ENCODE data around the gene MOK.
"Not testable (repeated sequence)": the region's sequence is repeated elsewhere in the genome, so short reads cannot be mapped to it uniquely, and the experiment has no call there.

The MOK gene

GRCh38 chr14:102280376-102280962 is 24.5 kb downstream of the MOK start:
- no peak for DNase-seq

GRCh38 chr14:102279688-102280348 is 25.1 kb downstream of the MOK start:
- no peak for DNase-seq

- no peak for DNase-seq
Measured at GRCh38 chr14:102279282-102279681, 25.7 kb downstream of the MOK start.

DNA sequence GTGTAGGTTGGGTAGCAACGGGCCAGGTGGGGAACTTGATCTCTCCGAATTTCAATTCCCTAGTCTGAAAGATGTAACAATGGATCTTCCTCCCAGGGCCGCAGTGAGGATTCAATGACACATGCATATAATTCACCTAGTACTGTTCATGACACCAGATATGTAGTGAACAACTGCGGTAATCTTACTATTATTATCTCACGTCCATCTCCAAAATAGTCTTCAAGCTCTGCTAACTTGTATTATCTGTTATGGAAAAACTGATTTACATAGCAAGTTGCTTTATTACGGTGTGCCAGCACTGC is 26.4 kb downstream of the MOK start:
- no peak for DNase-seq

GRCh38 chr14:102277874-102278630 is 26.9 kb downstream of the MOK start:
- no peak for DNase-seq

DNA sequence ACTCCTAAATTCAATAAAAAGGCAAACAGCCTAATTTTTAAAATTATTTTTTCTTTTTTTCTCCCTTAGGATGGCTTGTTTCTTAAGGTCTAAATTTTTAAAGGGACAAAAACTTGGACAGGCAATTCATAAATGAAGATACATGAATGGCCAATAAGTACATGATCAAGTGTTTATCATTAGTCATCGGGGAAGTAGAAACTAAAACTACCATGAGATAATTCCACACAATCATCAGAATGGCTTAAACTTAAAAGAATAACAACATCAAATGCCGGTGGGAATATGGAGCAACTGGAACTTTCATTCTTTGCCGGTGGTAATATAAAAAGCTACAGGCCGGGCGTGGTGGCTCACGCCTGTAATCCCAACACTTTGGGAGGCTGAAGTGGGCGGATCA is 29.1 kb downstream of the MOK start:
- DNase-seq = no peak

- no peak for DNase-seq
Measured at GRCh38 chr14:102272392-102272791, 32.6 kb downstream of the MOK start.

DNA sequence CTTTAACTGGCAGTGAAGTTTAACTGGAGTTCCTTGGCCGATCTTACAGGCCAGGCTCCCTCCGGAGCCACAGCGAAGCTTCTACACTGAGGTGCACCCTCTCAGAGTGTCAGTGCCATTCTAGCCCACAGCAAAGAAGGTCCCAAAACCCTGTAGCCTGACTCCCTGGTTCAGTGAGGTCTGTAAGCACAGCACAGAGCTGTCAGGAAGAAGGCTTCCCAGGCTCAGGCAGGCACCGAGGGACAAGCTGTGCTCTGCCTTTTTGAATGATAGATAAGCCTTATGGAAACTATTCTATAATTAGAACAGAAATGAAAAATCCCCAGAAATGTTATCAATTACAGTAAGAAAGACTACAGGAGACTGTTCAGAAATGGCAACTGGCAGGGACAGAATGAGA is 40.2 kb downstream of the MOK start:
- no peak for DNase-seq

DNA sequence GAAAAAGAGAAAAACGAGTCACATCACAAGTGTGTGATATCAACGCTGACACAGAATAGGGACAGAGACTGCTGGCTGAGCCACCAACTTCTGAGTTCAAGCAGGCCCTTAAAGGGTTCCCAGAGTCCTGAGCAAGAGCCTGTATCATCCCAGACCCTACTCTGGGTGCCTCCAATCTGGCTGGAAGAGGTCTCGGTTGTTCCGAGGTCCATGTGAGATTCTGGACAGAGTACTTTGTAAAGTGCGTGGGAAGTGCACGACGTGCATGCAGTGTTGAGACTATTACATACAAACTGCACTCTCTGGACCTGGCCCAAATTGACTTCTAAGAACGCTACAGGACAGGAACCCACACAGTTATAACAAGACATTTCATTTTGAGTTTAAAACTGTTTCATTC is 40.6 kb downstream of the MOK start:
- DNase-seq = no peak

GRCh38 chr14:102262929-102263462 is 42.0 kb downstream of the MOK start:
- no peak for DNase-seq

GRCh38 chr14:102258136-102258535 is 46.8 kb downstream of the MOK start:
- no peak for DNase-seq

GRCh38 chr14:102256716-102257115 is 48.2 kb downstream of the MOK start:
- DNase-seq = no peak

DNA sequence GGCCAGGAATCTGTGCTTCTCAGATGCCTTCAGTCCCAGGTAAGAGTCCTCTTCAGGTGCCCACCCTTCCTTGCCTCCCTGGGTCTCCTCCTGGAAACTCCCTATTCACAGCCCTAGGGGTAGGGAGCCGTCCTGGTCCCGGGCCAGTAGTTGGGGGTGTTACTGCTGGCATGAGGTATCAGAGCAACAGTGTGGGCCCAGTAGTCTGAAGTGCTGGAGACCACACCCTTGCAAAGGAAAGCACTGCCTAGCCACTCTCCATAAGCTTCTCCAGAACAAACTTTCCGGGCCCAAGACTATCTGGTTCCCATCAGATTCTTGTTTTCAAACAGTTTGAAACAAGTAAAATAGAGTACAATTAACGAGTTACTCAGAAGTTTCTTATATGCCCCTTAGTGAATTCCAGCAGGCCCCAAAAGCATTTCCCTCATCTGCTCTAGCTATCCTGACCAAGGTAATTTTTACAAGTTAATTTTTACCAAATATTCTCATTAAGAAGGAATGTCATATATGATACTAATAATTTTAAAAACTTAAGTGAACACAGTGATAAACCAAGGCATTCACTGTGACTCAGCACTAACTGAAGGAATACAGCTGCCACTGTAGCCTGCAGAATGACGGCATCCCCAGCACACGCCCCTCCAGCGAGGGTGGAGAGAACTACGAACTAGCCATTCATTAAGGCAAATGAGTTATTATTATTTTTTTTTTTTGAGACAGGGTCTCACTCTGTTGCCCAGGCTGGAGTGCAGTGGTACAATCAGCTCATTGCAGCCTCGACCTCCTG is 49.4 kb downstream of the MOK start:
- DNase-seq = no peak

- DNase-seq = no peak
Measured at GRCh38 chr14:102252834-102253801, 51.8 kb downstream of the MOK start.

DNA sequence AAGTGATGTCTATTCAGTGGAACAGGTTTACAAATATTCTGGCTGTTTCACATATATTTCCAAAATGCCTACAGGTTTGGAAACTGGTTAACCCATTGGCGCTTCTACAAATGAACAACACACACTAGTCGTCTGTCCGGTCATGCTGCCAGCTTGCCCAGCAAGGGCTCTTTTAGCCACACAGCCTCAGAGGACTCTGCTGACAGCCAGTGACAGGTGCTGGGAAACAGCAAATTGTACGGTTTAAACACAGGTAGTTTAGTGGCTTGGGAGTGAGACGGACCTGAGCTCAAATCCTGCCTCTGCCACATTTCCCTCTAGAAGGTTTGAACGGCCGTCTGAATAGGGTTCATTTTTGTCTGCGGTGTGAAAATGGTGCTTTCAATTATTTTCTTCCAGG is 53.8 kb downstream of the MOK start:
- DNase-seq = no peak

DNA sequence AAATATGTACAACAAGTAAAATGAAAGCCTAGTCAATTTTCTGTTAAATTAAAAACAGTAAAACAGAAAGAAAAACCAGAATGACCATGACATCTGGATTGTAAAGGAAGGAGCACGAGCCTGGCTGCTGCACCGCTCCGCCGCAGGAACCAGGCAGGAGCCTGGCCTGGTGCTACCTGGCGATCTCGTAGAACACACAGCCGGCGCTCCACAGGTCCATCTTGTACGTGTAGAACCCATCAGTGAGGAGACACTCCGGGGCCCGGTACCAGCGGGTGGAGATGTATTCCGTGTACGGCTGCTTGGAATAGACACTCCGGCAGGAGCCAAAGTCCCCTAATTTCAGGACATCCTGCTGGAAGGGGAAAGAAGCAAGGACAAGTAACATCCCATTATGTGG is 54.3 kb downstream of the MOK start:
- no peak for DNase-seq

DNA sequence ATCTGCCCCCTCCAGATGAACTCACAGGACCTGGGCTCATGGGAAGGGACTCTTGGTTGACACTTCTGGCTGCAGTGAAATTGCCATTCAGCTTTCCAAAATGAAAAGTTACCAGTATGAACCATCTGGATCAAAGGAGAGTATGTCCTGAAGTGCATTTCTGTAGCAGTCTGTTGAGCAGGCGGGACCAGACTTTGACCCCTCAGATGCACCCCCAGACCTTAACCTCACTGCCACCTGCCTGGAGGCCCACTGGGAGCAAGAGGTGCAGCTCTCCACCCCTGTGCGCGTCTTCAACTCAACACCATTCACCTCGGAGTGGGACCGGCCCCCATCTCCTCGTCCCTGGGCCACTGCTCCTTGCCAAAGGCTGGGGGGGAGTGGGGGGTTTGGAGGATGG is 55.0 kb downstream of the MOK start:
- no peak for DNase-seq

DNA sequence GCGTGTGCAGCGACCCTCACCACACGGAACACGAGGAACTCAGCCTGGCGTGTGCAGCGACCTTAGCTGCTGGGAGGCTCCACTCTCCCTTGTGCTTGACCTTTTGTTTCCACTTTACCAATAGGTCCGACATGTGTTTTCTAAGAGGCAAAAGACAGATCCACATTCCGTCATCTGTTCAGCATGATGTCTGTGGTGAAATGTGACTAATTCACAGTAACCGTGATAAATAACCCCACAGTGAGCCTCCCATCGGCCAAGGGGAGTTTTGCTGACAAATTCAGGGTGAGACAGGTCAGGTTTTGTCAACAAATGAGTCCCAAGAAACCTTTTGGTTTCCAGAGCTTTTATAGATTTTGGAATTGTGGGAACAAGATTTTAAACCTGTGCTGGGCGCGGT is 55.9 kb downstream of the MOK start:
- no peak for DNase-seq

DNA sequence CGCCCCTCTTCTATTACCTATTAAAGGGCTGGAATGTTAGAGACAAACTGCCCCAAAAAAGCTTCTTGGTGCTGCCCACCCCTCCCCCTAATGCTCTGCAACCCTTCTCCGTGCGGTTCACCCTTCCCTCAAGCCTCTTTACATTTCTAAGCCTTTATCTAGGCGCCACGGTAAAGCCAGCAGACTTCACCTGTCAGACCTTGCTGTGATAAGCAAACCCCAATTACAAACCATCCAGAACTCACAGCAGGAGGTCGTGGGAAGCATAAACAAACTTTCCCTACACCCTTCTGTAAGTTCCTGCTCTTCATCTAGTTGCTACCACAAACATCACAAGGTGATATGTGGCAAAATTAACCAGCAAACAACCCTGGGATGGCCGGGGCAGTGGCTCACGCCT is 56.8 kb downstream of the MOK start:
- DNase-seq = no peak

- no peak for DNase-seq
Measured at GRCh38 chr14:102246071-102246470, 58.9 kb downstream of the MOK start.

GRCh38 chr14:102243795-102244194 is 61.2 kb downstream of the MOK start:
- not testable (repeated sequence) for DNase-seq

GRCh38 chr14:102241147-102241546 is 63.8 kb downstream of the MOK start:
- no peak for DNase-seq
